RWPE2 (cell line): ENCODE measurements around the gene TNN.

Experiments used
- ATAC-seq: fragments of 200-7000 bp; cut with Tn5 transposase; 3 replicates; pipeline ENCODE4 v1.9.1; 2021; ENCODE audit warnings: low read depth
- DNase-seq: peaks from one replicate; pipeline ENCODE4 v3.0.0-alpha.2; 2020; ENCODE audit warnings: low spot score
- H3K27ac ChIP-seq: fragments of 450-650 bp; 2 replicates; pipeline ENCODE4 v1.5.1; 2017; ENCODE audit warnings: mild to moderate bottlenecking; ENCODE audit not compliant: poor library complexity, severe bottlenecking
- H3K27me3 ChIP-seq: fragments of 250-450 bp; sonication (Bioruptor Pico); 2 replicates; pipeline ENCODE4 v1.5.1; 2021; ENCODE audit warnings: mild to moderate bottlenecking, moderate library complexity; ENCODE audit not compliant: insufficient read depth, poor library complexity, severe bottlenecking
- H3K36me3 ChIP-seq: fragments of 250-450 bp; sonication (Bioruptor Pico); 2 replicates; pipeline ENCODE4 v1.5.1; 2020; ENCODE audit warnings: low read depth, mild to moderate bottlenecking, moderate library complexity
- H3K4me1 ChIP-seq: fragments of 250-450 bp; sonication (Bioruptor Pico); 2 replicates; pipeline ENCODE4 v1.5.1; 2021; ENCODE audit warnings: mild to moderate bottlenecking, moderate library complexity; ENCODE audit not compliant: insufficient read depth, poor library complexity, severe bottlenecking
- H3K4me3 ChIP-seq: fragments of 250-450 bp; sonication (Bioruptor Pico); 2 replicates; pipeline ENCODE4 v1.5.1; 2021; ENCODE audit warnings: mild to moderate bottlenecking, moderate library complexity; ENCODE audit not compliant: severe bottlenecking
- H3K9me3 ChIP-seq: fragments of 250-450 bp; sonication (Bioruptor Pico); 2 replicates; pipeline ENCODE4 v1.5.1; 2021; ENCODE audit warnings: mild to moderate bottlenecking, moderate library complexity; ENCODE audit not compliant: severe bottlenecking
- TF ChIP-seq, protein P1 (sequence below): fragments of 450-650 bp; IDR thresholded peaks from one replicate; pipeline ENCODE4 v1.5.1; 2017; ENCODE audit warnings: mild to moderate bottlenecking, moderate library complexity; ENCODE audit not compliant: poor library complexity, severe bottlenecking

TNN gene

DNA sequence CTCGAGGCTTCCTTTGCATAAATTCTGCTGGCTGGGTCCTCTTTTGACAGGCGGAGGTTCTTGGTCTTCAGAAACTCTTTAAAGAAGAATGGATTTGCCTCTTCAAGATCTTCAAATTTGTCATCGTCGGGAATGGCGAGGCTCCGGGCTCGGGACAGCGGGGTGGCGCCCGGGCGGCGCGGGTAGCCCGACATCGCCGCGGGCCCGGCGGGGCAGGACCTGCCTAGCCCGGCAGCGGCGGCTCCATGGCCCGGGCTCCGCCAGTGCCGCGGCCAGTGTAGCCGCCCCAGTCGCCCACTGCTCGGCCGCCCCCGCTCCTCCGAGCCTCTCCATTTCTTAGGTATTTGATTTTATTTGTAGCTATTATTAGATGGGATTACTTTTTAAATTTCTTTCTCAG is 22.1 kb upstream of the TNN start:
- Histone ChIP-seq H3K27ac (no peak overlapping the region), H3K4me1 (no peaks in the 10 kb centered on the region), H3K4me3 (no peak overlapping the region), H3K27me3 (peaks cover 16% of the 10 kb centered on the region), H3K36me3 (no peaks in the 10 kb centered on the region), H3K9me3 (no peaks in the 10 kb centered on the region)
- DNase-seq (no peak), ATAC-seq (no peak)
- TF ChIP-seq, protein P1, sequence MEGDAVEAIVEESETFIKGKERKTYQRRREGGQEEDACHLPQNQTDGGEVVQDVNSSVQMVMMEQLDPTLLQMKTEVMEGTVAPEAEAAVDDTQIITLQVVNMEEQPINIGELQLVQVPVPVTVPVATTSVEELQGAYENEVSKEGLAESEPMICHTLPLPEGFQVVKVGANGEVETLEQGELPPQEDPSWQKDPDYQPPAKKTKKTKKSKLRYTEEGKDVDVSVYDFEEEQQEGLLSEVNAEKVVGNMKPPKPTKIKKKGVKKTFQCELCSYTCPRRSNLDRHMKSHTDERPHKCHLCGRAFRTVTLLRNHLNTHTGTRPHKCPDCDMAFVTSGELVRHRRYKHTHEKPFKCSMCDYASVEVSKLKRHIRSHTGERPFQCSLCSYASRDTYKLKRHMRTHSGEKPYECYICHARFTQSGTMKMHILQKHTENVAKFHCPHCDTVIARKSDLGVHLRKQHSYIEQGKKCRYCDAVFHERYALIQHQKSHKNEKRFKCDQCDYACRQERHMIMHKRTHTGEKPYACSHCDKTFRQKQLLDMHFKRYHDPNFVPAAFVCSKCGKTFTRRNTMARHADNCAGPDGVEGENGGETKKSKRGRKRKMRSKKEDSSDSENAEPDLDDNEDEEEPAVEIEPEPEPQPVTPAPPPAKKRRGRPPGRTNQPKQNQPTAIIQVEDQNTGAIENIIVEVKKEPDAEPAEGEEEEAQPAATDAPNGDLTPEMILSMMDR, result no peak

DNA sequence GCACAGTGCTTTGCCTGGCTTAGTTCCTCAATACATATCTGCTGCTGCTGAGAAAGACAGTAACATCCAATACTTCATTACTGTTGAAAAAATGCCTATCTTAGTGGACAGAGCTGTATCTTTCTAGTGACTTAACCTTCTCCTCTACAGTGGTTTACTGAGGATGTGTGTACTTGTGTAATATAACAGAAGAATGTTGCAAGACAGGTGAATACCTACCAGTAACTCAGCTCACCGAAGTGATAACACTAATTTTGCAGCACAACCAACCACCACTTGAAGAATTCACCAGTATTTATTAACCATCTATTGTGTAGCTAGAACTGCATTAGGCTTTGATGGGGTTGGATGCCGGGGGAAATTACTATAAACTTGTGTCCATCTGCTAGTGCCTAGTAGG is 16.6 kb upstream of the TNN start:
- no peak overlapping the region for H3K27ac ChIP-seq
- no peaks in the 10 kb centered on the region for H3K9me3 ChIP-seq
- H3K4me3 ChIP-seq, result no peak overlapping the region
- ATAC-seq, result no peak
- no peaks in the 10 kb centered on the region for H3K36me3 ChIP-seq
- H3K4me1 ChIP-seq, result no peaks in the 10 kb centered on the region
- H3K27me3 ChIP-seq, result peaks cover 16% of the 10 kb centered on the region
- TF ChIP-seq, protein P1, result no peak
- no peak for DNase-seq

DNA sequence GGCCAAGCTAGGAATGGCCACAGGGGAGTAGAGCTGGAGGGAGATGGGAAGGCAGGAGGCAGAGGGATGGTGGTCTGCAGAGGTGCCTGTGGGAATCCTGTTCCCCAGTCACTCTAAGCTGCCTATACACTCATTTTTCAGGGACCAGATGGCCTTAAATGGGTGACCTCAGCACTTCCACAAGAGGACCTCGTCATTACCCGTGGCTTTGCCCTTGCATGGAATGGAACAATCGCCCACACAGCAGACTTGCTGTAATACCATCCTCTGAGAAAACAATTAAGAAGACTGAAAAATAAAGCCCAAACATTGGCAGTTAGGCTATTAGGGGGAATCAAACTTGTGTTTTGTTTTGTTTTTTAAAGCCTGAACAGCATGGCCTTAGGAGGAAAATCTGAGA is 12.9 kb upstream of the TNN start:
- Histone ChIP-seq H3K4me1 (no peaks in the 10 kb centered on the region), H3K9me3 (peaks cover 2% of the 10 kb centered on the region), H3K27ac (no peak overlapping the region), H3K36me3 (no peaks in the 10 kb centered on the region), H3K27me3 (peaks cover 5% of the 10 kb centered on the region), H3K4me3 (no peak overlapping the region)
- DNase-seq (no peak), ATAC-seq (no peak)
- TF ChIP-seq, protein P1, result no peak

DNA sequence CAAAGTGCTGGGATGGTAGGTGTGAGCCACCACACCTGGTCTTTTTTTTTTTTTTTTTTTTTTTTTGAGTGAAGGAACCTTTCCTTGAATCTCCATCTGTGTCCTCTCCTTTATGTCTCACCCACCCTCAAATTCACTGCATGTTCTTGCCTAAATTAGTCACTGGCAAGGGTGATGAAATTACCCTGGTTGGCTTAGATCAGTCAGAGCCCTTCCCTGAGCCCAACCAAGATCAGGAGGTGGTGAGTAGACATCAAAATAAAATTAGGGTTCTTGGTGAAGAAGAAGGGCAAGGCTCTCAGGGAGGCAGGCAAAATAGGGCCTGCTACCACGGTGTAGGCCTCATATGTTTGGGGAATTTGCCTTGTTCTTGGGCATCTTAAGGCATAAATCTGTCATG is 5.3 kb upstream of the TNN start:
- peaks cover 3% of the 10 kb centered on the region for H3K27me3 ChIP-seq
- TF ChIP-seq, protein P1, result no peak
- no peak for DNase-seq
- H3K9me3 ChIP-seq, result peaks cover 2% of the 10 kb centered on the region
- H3K27ac ChIP-seq, result no peak overlapping the region
- ATAC-seq, result peak; percentile 23; the same call in 1 of the 3 replicates
- no peaks in the 10 kb centered on the region for H3K4me1 ChIP-seq
- no peak overlapping the region for H3K4me3 ChIP-seq
- no peaks in the 10 kb centered on the region for H3K36me3 ChIP-seq

DNA sequence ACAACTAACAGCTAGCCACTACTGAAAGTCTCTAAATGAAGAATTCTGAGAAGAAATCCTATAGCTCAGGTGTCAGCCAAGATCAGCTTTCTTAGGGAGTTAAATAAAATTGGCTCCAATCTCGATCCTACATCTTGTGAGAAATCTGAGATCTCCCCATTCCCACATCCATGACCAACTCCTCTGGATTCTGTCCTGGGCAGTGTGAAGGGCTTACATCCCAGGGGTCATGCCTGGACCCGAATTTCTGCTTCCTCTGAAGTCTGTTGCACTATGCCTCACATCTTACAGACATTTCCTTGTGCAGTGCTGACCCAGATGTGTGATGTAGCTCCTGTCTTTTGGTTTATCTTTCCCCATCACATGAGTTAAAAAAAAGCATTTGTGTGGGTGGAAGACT is 4.8 kb upstream of the TNN start:
- H3K27ac ChIP-seq, result no peak overlapping the region
- H3K9me3 ChIP-seq, result peaks cover 2% of the 10 kb centered on the region
- TF ChIP-seq, protein P1, result no peak
- peaks cover 3% of the 10 kb centered on the region for H3K27me3 ChIP-seq
- DNase-seq (no peak), ATAC-seq (no peak)
- no peaks in the 10 kb centered on the region for H3K4me1 ChIP-seq
- no peaks in the 10 kb centered on the region for H3K36me3 ChIP-seq
- no peak overlapping the region for H3K4me3 ChIP-seq
